ENCODE data around the gene PSMA7. TPM values are rescaled to one million over a fixed set of nuclear protein-coding genes. Genes with fewer than 3 reads are reported as not detected.

Gene PSMA7
- total and polyA plus RNA-seq, 2 of the 8 experiments (the other 6 are each of a cell fraction or from before 2014, with no cell fraction given): 361 to 648 TPM

DNA sequence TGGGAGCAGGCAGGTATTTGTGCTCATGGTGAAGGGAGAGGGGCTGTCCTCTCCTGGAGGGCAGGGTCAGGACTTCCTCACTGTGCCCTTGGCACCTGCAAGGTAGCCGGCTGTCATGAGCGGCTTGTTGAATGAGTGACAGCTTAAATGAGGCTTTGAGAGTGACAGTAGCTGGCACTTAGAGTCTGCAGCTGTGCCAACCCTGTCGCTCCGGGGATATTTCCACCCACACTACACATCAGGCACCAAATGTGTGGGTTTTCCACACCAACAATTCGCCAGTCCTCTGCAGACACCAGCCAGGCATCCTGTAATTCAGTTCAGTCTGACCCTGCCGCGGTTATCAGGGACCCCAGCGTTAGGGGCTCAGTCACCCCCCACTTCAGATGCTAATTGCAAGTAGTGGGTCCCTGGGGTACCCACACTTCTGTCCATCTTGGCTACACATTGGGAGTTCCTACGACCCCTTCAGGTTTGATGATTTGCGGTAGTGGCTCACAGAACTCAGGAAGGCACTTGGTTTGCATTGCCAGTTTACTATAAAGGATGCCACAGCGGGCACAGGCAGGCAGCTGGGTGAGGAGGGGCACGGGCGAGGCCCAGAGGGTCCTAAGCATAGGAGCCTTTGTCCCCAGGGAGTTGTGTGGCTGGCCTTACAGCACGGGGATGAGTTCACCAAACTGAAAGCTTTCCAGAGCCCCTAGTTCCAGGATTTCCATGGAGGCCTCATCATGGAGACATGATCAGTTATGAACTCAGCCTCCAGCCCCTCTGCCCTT, 48.8 kb upstream of the PSMA7 start (continued):
- TF ChIP-seq EP300 (IDR thresholded peaks at IDR 0.05; ENCODE audit: borderline replicate concordance in 1 of 2, low read depth in 2 of 2, low read length in 2 of 2): no peak
- no peak for TF ChIP-seq SIN3A (conservative IDR thresholded peaks at IDR 0.05 in 1 of 2, IDR thresholded peaks at IDR 0.05 in 1 of 2; ENCODE audit: low read depth in 1 of 2, low read length in 2 of 2)
- no peak for TF ChIP-seq EGR1 (IDR thresholded peaks at IDR 0.05; ENCODE audit: borderline replicate concordance, low read depth, low read length)
- no peak for TF ChIP-seq CTBP2 (IDR thresholded peaks at IDR 0.05; ENCODE audit: borderline replicate concordance, insufficient read depth, insufficient read length, low read length)
- no peak for TF ChIP-seq TEAD4 (IDR thresholded peaks at IDR 0.05; ENCODE audit: low read depth, low read length)
- TF ChIP-seq JUN (IDR thresholded peaks at IDR 0.05; ENCODE audit: low read depth, low read length): no peak
- no peak for TF ChIP-seq NRF1 (IDR thresholded peaks at IDR 0.05; ENCODE audit: low read depth, low read length)
- no peak for TF ChIP-seq KDM1A (IDR thresholded peaks at IDR 0.05; ENCODE audit: borderline replicate concordance, low read length)
- no peak for TF ChIP-seq RNF2 (IDR thresholded peaks at IDR 0.05; ENCODE audit: borderline replicate concordance, low read depth, low read length, missing control alignments, poor library complexity, severe bottlenecking)
- no peak for TF ChIP-seq SIRT6 (IDR thresholded peaks at IDR 0.05; ENCODE audit: low read length)
- TF ChIP-seq, protein P1, sequence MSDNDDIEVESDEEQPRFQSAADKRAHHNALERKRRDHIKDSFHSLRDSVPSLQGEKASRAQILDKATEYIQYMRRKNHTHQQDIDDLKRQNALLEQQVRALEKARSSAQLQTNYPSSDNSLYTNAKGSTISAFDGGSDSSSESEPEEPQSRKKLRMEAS (IDR thresholded peaks at IDR 0.05): no peak
- TF ChIP-seq, protein P2, sequence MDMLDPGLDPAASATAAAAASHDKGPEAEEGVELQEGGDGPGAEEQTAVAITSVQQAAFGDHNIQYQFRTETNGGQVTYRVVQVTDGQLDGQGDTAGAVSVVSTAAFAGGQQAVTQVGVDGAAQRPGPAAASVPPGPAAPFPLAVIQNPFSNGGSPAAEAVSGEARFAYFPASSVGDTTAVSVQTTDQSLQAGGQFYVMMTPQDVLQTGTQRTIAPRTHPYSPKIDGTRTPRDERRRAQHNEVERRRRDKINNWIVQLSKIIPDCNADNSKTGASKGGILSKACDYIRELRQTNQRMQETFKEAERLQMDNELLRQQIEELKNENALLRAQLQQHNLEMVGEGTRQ (IDR thresholded peaks at IDR 0.05; ENCODE audit: low read length): no peak
